Hepatocyte (in vitro differentiated cells): Measurements from ENCODE around the gene RUFY3.

ENCODE experiments used
- CTCF ChIP-seq: fragments of 200-600 bp; sonication (generic); IDR thresholded peaks from 2 replicates; pipeline ENCODE4 v1.5.1; 2016; ENCODE audit warnings: antibody characterized with exemption, mild to moderate bottlenecking; ENCODE audit not compliant: poor library complexity
- EZH2phosphoT487 ChIP-seq: fragments of 200-600 bp; sonication (generic); IDR thresholded peaks from one replicate; pipeline ENCODE4 v1.6.1; 2018; ENCODE audit warnings: antibody characterized with exemption, mild to moderate bottlenecking, low read depth, moderate library complexity; ENCODE audit not compliant: unreplicated experiment, severe bottlenecking

- no peak for TF ChIP-seq EZH2phosphoT487
- TF ChIP-seq CTCF = no peak
Measured at GRCh38 chr4:70833675-70834074, 111.9 kb downstream of the RUFY3 start.
